HCT116 (cell line): ENCODE data around the gene ACTN3.

Experiments used
- CEBPB ChIP-seq: IDR thresholded peaks from 2 replicates; pipeline ENCODE4 v1.6.1; 2012; ENCODE audit warnings: low read depth
- CTCF ChIP-seq, 3 experiments: fragments of 200-600 bp in 1 of 3; sonication (generic) in 1 of 3; IDR thresholded peaks in 2 of 3; conservative IDR thresholded peaks in 1 of 3; 2 replicates each; pipeline ENCODE4 v1.5.1; 2012 to 2017; ENCODE audit warnings: low read depth in 2 of 3, low read length in 2 of 3, antibody characterized with exemption in 1 of 3, borderline replicate concordance in 1 of 3, control low read depth in 1 of 3, mild to moderate bottlenecking in 1 of 3, mixed read lengths in 1 of 3, mixed run types in 1 of 3, moderate library complexity in 1 of 3; ENCODE audit not compliant: insufficient read depth in 1 of 3
- EZH2 ChIP-seq: fragments of 200-600 bp; sonication (generic); IDR thresholded peaks from 2 replicates; pipeline ENCODE4 v1.6.1; 2017; ENCODE audit warnings: antibody characterized with exemption, mixed run types
- MAX ChIP-seq: IDR thresholded peaks from 2 replicates; pipeline ENCODE4 v1.6.1; 2012
- POLR2A ChIP-seq: IDR thresholded peaks from 2 replicates; pipeline ENCODE4 v1.7.0; 2011; ENCODE audit warnings: borderline replicate concordance; ENCODE audit not compliant: insufficient read depth, insufficient read length; ENCODE audit errors: extremely low read depth
- POLR2AphosphoS5 ChIP-seq: IDR thresholded peaks from 2 replicates; pipeline ENCODE4 v1.6.1; 2011; ENCODE audit warnings: mild to moderate bottlenecking, low read depth, low read length, moderate library complexity
- RAD21 ChIP-seq: IDR thresholded peaks from 2 replicates; pipeline ENCODE4 v1.6.1; 2012; ENCODE audit warnings: low read depth, mild to moderate bottlenecking
- REST ChIP-seq: IDR thresholded peaks from 2 replicates; pipeline ENCODE4 v1.6.1; 2012; ENCODE audit warnings: low read depth
- YY1 ChIP-seq: IDR thresholded peaks from 2 replicates; pipeline ENCODE4 v1.6.1; 2011; ENCODE audit warnings: low read length, low read depth, moderate library complexity, mild to moderate bottlenecking; ENCODE audit not compliant: insufficient replicate concordance; ENCODE audit errors: extremely low read depth
- ZBTB33 ChIP-seq: IDR thresholded peaks from 2 replicates; pipeline ENCODE4 v1.6.1; 2011; ENCODE audit warnings: mild to moderate bottlenecking, low read length, moderate library complexity; ENCODE audit not compliant: insufficient replicate concordance; ENCODE audit errors: extremely low read depth

- TF ChIP-seq CEBPB (no peak), CTCF (IDR thresholded peaks at IDR 0.05 in 2 of 3, conservative IDR thresholded peaks at IDR 0.05 in 1 of 3; ENCODE audit: borderline replicate concordance in 1 of 3, insufficient read depth in 1 of 3, low read depth in 2 of 3, low read length in 2 of 3) (no peak), POLR2A (no peak), POLR2AphosphoS5 (no peak), EZH2 (no peak), MAX (no peak), REST (no peak), YY1 (no peak), RAD21 (no peak), ZBTB33 (no peak)
Observed at GRCh38 chr11:66568124-66568916, 21.6 kb downstream of the ACTN3 start, which contains the start of gene CTSF.
